HG03103 (cell line): ENCODE measurements around the gene ART4.

ENCODE experiments used
- ATAC-seq: cut with Tn5 transposase; IDR thresholded peaks from one replicate; pipeline ENCODE4 v1.9.1; 2021; ENCODE audit warnings: low read depth; ENCODE audit not compliant: unreplicated experiment

ART4 gene

DNA sequence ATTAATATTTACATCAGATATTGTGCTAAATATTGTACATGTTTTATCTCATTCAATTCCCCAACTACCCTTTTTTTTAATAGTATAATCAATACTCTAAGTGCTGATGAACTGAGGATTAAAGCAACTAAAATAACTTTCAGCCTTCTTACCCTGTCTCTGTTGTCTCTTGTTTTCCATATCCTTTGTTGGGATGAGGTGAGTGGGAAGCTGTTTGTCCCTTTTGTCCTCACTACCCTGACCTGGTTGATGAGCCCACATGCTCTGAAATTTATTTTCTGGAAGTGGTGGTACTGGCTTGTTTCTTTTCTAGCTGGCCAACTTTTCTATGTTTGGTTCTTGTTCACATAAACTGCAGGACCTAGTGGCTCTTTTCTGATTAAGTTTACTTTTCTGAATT lies 9.6 kb upstream of the ART4 start:
- ATAC-seq, result no peak

DNA sequence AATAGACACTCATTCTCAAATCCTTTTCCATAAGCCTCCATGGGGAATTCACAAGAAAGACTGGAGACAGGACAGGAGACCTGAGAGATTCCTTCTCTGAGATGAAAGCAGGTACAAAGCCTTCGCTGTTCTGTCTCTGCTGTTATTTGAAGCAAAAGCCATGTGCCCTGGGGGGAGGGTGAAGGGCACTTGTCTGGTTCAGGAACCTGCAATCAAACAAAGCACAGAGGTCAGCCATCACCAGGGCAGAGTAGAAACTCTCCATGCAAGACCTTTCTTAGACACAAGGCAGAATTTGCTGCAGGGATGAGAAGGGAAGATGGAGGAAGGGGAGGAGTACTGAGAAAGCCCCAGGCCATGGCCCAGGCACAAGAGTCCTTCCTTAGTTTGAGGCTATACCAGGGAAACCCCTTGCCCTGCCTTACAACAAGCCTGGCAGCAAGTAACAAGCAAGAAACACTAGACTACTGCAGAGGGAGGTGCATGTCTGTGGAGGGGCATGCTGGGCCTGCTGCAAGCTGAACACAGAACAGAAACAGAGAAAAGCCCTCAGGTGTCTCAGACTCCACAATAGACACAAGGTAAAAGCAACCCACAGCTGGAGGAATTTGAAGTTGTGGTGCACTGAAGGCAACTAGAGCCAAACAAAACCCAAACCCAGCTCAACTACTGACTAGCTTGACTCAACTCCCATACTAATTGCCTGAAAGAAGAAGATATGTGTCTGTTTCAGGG lies 7.8 kb upstream of the ART4 start:
- ATAC-seq, result peak; percentile 63

DNA sequence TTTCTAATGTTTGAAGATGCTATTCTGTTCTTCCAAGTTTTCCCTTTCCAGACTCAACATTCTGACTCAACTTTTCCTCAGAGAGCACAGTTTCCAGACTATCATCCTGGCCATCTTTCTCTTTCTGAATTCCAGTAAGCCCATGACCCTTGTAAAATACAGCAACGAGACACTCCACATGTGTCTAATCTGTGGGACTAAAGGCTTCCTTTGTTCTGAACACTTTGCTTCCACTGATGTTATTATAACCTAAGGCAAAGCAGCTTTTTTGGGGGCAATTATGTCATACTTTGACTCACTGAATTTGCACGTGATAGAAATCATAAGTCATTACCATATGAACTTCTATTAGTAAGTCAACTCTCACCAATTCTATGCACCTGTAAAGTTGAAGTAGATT lies 6.3 kb upstream of the ART4 start:
- ATAC-seq, result no peak

DNA sequence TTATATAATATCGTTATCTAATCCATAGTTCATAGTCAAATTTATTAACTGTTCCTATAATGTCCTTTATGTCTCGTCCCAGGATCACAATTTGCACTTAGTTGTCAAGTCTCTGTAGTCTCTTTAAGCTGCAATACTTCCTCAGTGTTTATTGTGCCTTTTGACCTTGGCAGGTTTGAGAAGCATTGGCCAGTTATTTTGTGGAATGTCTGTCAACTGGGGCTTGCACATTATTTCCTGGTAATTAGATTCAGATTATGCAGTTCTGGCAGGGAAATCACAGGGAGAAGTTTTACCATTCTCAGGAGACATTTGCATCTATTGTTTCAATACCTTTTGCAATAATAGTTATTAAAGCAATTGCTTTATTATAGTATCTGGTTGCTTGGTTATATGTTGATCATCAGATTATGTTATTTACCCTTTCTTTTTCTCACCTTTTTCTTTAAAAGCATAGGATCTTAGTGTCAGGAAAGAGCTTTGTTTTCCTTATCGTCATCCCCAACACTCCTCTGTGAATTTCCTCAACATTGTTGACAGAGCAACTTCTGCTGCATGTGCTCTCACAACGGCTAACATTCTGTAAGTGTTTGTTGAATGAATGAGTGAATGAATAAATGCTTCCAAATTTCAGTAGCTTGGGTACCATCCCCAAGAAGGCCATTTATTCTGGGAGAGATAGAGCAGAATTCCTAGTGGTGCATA lies 3.7 kb upstream of the ART4 start:
- ATAC-seq, result no peak

DNA sequence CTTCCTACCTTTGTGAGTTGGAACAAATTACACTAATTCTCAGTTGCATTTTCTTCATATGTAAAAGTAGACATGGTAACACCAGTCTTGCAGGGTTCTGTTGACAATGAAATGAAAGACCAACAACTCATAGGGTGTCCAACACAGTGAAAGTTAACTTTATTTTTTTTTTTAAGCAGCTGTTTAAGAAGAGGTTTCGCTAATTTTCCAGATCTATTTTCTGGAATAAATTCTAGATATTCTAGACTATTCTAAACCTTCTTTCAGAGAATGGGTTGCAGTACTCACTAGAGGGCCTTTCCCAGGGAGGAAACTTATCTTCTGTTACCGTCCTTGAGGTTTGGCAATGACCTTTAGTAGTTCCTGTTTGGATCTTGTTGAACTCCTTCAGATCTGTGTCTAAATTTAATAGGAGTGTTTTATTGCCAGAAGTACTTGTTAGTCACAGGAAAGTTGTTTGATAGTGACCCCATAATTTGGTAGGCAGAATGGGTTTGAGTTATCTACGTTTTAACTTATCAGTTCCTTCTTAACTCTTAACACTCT lies 2.8 kb upstream of the ART4 start:
- no peak for ATAC-seq

DNA sequence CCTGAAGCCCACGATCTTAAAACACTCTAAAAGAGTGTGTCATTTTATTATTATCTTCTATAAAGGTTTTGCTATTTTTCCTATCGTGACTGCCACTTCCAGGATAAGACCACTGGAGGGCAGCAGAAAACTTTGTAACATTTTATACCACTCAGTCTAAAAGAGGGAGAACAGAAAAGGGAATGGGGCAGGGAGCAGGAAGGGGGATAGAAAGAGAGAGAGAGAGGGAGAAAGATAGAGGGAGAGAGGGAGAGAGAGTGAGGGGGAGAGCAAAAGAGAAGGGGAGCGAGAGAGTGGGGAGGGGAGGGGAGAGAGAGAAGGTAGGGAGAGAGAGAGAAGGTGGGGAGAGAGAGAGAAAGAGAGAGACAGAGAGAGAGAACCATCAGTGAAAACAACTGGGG lies 2.0 kb upstream of the ART4 start:
- no peak for ATAC-seq

DNA sequence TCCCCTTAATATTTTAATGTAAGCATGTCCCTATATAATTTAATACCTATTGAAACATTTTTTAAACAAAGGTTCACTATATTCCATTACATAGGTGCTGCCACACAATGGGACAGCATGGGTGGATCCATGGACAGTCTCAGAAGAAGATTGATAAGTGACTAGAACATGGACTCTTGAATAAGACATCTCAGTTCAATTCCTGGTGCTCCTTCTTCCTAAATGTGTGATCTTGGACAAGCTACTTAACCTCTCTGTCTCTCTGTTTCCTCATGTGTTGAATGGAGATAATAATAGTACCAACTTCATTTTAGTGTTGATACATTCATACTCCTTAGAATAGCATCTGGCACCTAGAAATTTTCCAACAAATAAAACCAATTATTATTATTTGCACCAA lies 1.1 kb upstream of the ART4 start:
- no peak for ATAC-seq

DNA sequence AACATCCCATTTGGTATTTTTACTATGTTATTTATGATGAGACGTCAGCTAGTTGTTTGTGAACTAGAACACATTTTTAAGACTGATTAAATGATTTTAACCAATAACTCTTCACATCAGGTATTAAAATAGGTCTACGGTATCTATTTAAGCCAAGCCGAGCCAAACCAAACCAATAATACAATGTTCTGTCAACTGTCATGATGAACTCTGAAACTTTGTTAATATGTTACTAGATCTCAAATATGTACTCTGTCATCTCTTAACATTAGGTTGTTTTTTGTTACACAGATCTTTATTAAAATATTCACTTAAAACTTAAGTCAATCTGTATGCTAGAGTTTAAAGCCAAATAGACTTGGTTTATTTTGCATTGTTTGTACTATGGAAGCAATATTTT lies 1.0 kb downstream of the ART4 start:
- no peak for ATAC-seq

DNA sequence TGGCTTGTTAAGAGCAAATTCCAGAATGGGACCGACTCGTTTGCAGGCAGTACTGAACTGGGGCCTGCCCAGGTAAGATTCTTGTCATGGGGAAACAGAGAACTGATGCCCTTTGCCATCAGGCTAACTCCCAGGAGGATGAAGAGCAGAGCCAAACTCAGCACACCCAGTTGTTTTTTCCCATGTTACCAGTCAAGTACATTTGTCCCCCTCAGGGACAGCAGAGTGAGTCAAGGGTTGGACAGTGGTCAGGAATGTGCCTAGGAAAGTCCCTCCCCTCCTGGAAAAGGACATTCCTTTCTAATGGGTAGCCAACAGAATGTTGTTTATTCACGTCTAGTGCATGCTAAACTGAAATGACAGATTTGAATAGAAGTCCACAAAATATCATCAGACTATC lies 1.6 kb downstream of the ART4 start:
- ATAC-seq, result no peak

DNA sequence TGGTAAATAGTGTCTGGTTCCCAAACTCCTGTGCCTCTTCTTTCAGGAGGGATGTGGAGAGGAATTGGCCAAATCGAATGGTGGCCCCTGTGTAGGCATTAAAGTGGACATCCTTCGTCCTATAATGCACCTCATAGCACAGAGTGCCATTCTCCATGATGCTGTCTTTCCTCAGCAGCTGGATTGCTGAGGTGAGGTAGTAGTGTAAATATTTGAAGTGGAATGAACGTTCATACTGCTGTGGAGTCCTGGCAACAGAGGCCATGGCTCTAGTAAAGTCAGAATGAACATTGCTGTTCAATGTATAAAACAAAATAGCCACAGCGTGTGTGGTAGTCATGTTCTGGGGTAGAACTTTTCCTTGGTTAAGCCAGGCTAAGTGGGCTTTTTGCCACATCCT lies 2.7 kb downstream of the ART4 start:
- ATAC-seq, result no peak

DNA sequence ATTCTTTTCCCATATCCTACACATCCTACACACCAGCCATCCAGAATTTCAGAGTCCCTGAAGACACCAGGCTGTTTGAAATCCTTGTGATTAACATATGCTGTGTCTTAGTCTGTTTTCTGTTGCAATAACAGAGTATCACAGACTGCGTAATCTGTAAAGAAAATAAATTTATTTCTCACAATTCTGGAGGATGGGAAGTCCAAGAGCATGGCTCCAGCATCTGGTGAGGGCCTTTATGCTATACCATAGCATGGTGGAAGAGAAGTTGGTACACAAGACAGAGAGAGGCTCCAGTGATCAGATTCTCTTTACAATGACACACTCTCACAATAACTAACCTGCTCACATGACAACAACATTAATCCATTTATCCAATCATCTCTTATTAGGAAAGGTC lies 4.1 kb downstream of the ART4 start:
- ATAC-seq, result no peak

DNA sequence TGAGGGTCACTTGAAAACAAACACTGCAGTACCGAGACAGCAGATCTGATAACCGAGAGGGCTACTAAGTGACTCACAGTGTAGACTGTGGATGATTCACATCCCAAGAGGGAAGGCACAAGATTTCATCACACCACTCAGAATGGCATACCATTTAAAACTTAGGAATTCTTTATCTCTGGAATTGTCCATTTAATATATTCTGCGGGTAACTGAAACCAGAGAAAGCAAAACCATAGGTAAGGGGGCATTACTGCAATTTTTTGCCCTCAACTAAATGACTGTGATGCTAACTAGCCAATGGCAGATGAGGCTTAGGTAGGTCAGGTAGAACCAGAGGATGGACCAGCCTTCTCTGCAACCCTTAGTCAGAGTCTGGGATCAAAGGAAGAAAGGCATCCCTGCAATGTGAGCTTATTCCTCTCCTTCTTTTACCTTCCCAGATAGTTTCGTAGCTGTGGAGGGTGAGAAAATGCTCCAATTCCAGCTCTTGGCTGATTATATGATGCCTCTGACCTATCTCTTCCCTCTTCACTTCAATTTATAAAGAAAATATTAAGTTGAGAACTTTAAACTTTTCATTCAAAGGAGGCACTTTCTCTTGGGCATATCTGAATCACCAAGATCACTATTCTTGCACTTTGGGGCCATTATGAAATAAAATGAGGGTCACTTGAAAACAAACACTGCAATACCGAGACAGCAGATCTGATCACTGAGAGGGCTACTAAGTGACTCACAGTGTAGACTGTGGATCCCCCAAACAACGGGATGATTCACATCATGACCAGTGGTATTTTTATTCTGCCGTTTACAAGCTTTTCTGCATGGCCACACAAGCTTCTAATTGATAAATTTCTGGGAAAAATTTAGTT lies 6.8 kb downstream of the ART4 start:
- no peak for ATAC-seq

DNA sequence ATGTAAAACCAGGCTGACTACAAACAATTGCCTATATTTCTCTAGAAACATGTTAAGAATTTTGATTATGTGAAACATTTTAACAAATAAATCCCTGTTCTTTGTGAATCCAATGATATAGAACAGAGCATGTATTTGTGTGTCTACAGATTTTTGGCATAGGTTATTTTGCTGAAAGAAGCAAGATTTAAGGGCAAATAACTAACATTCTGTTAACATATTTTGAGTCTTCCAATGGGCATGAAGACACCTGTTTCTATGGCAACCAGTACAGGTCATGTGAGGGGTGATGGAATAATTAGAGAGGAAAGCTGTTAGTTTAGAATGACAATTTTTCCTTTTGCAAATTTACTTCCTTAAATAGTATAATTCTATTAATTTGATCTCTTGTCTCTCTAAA lies 8.8 kb downstream of the ART4 start:
- no peak for ATAC-seq

DNA sequence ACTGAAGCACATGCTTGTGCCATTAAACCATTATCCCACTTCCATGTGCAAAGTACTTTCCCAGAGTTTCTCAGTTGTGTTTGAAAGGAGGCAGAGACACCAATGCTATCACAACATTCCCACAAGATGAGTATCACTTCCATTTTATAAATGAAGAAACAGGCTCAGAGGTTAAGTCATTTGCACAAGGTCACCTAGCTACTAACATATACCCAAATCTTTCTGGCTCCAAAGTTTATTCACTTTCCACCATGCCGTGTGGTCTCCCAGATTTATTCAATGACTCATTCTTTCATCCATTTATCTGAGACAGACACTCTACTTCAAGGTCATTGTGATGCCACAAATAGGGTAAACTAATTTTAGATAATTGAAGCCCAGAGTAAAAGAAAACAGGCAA lies 9.4 kb downstream of the ART4 start:
- ATAC-seq, result no peak

DNA sequence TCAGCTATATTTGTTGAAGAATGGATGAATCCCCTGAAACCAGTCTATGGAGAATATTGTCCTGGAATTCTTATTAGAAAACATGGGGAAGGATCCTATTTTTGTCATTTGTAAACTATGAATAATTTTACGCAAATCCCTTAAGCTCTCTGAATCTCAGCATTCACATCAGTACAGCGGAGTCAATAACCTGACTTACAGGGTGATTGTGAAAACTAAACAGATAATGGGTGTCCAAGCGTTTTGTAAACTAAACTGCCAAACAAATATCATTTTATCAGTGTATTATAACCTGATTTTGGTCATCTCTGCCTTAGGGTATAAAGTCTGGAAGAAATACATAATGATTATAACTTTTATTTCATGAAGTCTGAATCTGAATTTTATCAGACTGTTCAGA lies 10.0 kb downstream of the ART4 start:
- ATAC-seq, result no peak

DNA sequence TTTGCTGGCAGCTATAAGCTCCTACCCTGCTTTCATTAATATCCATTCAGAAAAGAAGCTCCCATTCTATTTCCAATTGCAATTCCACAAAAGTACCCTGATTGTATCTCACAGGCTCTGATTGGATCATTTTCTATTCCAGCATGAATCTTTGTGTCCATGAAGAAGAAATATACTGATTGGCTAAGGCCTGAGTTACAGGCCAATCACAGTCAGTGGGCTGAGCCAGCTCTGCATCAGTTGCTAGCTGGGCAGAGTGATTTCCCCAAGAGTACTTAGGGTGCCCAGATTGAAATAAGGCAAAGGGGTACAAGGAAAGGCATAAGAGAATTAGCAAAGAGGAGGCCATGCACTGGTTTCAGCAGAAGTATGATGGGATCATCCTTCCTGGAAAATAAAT lies 14.4 kb downstream of the ART4 start:
- ATAC-seq, result peak; percentile 73

DNA sequence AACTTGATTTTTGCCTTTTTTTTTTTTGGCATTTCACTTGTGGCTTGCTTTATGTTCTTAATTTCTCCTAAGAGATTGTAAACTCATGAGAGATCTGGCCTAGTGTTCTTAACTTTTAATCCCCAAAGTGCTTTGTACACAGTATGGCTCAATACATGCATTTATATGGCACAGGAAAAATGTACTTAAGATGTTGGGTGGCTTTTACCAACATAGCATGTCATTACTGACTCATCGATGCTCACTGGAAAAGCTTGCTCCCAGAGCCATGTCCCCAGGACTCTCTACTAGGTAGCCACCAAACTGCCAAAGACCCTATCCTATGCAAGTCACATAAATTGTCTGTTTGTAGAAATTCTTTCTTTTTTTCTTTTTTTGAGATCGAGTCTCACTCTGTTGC lies 16.3 kb downstream of the ART4 start:
- no peak for ATAC-seq

DNA sequence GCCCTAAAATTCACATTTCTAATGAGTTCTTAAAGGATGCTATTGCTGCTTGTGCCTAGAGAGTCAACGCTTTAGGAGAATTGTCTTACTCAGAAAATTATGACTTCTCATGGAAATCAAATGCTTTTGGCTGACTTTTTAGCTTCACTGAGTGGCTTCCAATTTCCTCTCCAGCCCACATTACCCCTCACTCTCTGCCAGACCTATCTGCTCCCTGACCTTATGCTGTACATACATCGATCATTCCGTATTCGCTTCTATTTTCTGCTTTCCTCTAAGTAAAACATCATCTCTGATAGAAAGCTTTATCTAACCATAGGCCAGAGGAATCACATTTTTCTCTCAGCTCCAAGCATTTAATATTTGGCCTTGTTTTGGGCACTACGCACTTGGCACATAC lies 16.8 kb downstream of the ART4 start:
- ATAC-seq, result no peak

DNA sequence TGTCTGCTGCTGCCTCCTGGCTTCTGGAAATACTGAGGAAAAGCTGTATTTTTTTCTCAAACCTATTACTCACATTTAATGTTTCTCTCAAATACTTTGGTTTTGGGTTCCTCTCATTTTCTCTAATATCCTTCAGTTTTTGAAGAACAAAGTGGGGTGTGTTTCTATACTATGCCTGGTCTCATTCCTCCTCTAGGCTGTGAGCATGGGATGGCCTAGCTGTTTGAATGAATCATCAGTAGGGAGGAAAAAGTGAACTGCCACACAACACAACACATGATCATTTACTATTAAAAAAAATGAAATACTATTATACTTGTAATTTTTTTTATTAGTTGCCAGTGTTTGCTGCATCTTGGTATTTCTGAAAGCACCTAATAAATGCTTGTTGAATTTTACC lies 18.1 kb downstream of the ART4 start:
- no peak for ATAC-seq

DNA sequence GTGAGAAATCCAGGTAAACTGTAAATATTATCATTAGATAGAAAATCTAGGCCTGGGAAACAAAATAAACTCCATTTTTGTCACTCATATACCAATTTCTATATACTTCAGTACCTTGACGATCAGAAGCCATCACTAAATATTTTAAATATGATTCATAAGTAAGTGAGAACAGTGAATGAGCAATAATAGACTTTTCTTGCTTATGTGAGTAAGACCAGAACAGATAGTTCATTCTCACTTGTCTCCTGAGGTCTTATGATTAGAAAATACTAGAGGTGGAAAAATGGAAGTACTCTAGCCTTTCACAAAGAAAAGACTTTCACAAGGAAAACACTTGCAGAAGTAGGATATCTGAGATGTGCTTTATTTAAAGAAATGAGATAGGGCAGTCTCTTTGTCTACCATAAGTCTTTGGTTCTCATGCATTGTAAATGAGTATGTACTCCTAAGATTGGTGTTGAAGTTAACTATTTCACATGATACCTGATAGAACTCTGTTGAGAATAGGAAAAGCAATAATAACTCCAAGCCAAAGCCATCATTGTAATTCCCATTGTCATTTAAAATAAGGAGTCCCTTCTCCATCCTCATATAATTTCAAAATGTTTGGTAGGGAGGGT lies 19.2 kb downstream of the ART4 start:
- no peak for ATAC-seq

DNA sequence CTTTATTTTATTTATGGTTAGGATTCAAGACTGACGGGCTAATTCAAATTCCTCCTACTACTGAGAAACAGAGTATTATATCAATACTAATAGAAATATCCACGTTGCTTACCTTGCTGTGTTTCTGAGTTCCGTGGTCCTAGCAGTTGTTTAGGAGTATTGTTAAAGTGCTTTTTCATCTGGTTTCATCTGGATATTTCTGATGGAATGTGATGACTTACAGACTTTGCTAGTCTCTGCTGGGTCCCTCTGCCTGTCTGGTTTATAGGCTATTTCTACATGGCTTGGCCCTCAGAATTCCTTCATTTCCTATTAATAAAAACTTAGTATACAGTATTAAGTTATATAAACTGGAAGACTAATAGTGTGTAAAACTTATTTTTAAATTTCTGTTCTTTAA lies 29.3 kb downstream of the ART4 start, which contains the start of gene SMCO3:
TSS of gene SMCO3 (minus strand) at position 169 of the 400 bp plus-strand sequence. CDS start 7,502 bp downstream, outside the sequence.
- no peak for ATAC-seq
